Endometrial microvascular endothelial cells (primary cell): Measurements from ENCODE around the gene DNAJC3. TPM values are rescaled to one million over a fixed set of nuclear protein-coding genes. Genes with fewer than 3 reads are reported as not detected.
"Not testable (repeated sequence)": the region's sequence is repeated elsewhere in the genome, so short reads cannot be mapped to it uniquely, and the experiment has no call there.

Source experiments
- in situ Hi-C: cut with HindIII; loops from 2 replicates; pipeline ENCODE4 v1.10.0; 2017; ENCODE audit warnings: low sequenced_read_pairs, low pct_unique_long_range_greater_than_20kb; ENCODE audit errors: inconsistent ontology term
- total RNA-seq: library from RNA; depleted of rRNA; stranded (reverse); fragments of >200 nt; gene quantifications from one replicate; pipeline ENCODE4 v1.2.3, GENCODE V29; 2015; ENCODE audit errors: inconsistent ontology term

The DNAJC3 gene
- total RNA-seq, 1 donor from 2014 or later: 49.4 TPM

GRCh38 chr13:95660981-95661581, 15.9 kb upstream of the DNAJC3 start:
- in situ Hi-C loops: no loop called here

GRCh38 chr13:95667235-95667634, 9.7 kb upstream of the DNAJC3 start:
- in situ Hi-C loops: not testable (repeated sequence)

GRCh38 chr13:95671597-95671996, 5.3 kb upstream of the DNAJC3 start:
- in situ Hi-C loops: no loop called here

GRCh38 chr13:95676105-95676761, 706 bp upstream of the DNAJC3 start:
- in situ Hi-C loops: no loop called here

GRCh38 chr13:95677564-95678266, 776 bp downstream of the DNAJC3 start:
- in situ Hi-C loops: no loop called here

- in situ Hi-C loops: no loop called here
Observed at GRCh38 chr13:95678967-95679366, 2.0 kb downstream of the DNAJC3 start.

- in situ Hi-C loops: no loop called here
Observed at GRCh38 chr13:95679722-95680121, 2.8 kb downstream of the DNAJC3 start.

- in situ Hi-C loops: no loop called here
Observed at GRCh38 chr13:95684418-95684817, 7.5 kb downstream of the DNAJC3 start.

- in situ Hi-C loops: not testable (repeated sequence)
Observed at GRCh38 chr13:95684960-95685359, 8.0 kb downstream of the DNAJC3 start.

GRCh38 chr13:95689582-95689926, 12.6 kb downstream of the DNAJC3 start:
- in situ Hi-C loops: no loop called here

- in situ Hi-C loops: not testable (repeated sequence)
Observed at GRCh38 chr13:95690986-95691385, 14.0 kb downstream of the DNAJC3 start.

- in situ Hi-C loops: no loop called here
Observed at GRCh38 chr13:95697052-95697680, 20.2 kb downstream of the DNAJC3 start.

- in situ Hi-C loops: no loop called here
Observed at GRCh38 chr13:95698047-95698749, 21.3 kb downstream of the DNAJC3 start.

- in situ Hi-C loops: no loop called here
Observed at GRCh38 chr13:95703576-95703975, 26.6 kb downstream of the DNAJC3 start.

- in situ Hi-C loops: no loop called here
Observed at GRCh38 chr13:95704510-95704909, 27.6 kb downstream of the DNAJC3 start.

- in situ Hi-C loops: no loop called here
Observed at GRCh38 chr13:95706356-95706755, 29.4 kb downstream of the DNAJC3 start.

GRCh38 chr13:95707035-95707434, 30.1 kb downstream of the DNAJC3 start:
- in situ Hi-C loops: no loop called here

GRCh38 chr13:95707442-95708390, 30.8 kb downstream of the DNAJC3 start:
- in situ Hi-C loops: no loop called here
